ENCODE results near the gene C12orf75.
A peak's percentile ranks its signal among the peaks of the same experiment; 100 is the strongest.

Gene C12orf75

DNA sequence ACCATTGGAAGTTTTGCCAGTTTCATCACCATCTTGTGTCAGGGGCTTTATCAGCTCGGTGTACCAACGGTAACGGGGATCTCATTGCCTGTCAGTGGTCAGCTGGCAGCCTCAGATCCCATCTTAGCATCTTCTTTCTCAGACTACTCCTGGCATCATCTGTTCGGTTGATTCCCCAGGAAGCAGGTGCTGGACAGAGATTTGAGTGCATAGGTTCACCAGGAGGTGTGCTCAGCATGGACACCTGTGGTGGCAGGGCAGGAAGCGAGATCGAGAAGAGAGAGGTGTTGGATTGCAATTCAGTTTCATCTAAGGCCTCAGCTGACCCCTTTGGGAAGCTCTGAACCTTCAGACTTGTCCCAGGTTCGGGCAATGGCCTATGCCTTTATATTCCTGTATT lies 76.0 kb downstream of the C12orf75 start:
- TF ChIP-seq EZH2 (IDR thresholded peaks at IDR 0.05) (no peak), FOXP2 (optimal IDR thresholded peaks at IDR 0.05; ENCODE audit: control extremely low read depth, extremely low read length, insufficient read depth) (no peak), POLR2AphosphoS5 (IDR thresholded peaks at IDR 0.05; ENCODE audit: borderline replicate concordance, low read depth, low read length) (no peak)
- DNase-seq (ENCODE audit: low read depth, low spot score), result no peak
- H3K4me3 ChIP-seq, result no peak overlapping the region
- no peaks in the 10 kb centered on the region for H3K9me3 ChIP-seq (ENCODE audit: low read depth, low read length)
- H3K27ac ChIP-seq, result no peak overlapping the region
- no peak overlapping the region for H3K9ac ChIP-seq (ENCODE audit: insufficient read length)
- H3K36me3 ChIP-seq (ENCODE audit: insufficient read depth, low read length), result no peaks in the 10 kb centered on the region

DNA sequence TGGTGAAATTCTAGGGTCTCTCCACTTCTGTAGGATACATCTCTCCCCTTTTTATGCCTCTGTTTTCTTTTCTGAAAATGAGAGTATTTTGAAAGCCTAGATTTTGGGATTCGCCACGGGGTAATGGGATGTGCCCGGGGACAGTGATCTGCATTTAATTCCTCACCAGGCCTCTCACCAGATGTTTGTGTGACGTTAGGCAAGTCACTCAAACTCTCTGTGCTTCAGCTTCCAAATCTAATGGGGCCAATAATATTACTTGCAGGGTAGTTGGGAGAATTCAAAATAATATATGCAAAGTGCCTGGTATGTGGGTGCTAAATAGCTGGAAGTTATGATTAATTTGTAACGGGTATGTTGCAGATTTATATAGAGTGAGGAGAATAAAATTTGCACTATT lies 78.8 kb downstream of the C12orf75 start:
- Histone ChIP-seq H3K27ac (peak overlapping the region; percentile 73; the same call in 1 of the 2 replicates), H3K9me3 (ENCODE audit: low read depth, low read length) (no peaks in the 10 kb centered on the region), H3K36me3 (ENCODE audit: insufficient read depth, low read length) (no peaks in the 10 kb centered on the region), H3K4me3 (peak overlapping the region; percentile 66), H3K9ac (ENCODE audit: insufficient read length) (no peak overlapping the region)
- no peak for TF ChIP-seq POLR2AphosphoS5 (IDR thresholded peaks at IDR 0.05; ENCODE audit: borderline replicate concordance, low read depth, low read length)
- no peak for TF ChIP-seq FOXP2 (optimal IDR thresholded peaks at IDR 0.05; ENCODE audit: control extremely low read depth, extremely low read length, insufficient read depth)
- TF ChIP-seq EZH2 (IDR thresholded peaks at IDR 0.05), result no peak
- DNase-seq (ENCODE audit: low read depth, low spot score), result no peak

DNA sequence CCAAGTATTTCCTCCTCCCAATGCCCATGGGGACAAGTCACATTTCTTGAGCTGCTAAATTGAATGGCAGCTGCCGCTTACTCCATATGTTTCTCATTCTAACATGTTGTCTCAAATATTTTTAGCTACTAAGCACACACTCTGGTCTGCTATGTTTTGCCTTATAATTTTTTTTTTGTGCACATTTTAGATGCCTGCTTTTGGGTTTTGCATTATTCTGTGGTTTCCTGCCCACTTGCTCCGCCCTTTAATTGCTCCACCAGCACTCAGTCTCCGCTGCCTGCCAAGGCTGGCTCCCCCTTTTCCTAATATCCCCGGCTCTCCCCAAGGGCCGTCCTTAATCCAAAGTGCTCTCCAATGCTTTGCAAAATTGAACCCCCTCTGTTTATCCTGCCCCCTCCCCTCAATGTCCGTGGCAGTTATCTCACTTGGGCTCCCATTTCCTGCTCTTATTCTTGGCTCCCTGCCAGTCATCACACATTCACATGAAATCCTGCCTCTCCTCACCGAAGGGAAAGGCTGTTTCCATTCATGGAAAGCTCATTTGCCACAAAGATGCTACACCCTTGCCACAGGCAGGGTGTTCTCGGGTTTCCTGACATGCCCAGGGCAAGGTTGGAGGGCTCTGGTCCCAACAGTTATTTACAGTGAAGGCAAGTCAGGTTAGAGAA lies 79.4 kb downstream of the C12orf75 start:
- Histone ChIP-seq H3K4me3 (peak overlapping the region; percentile 66), H3K27ac (peak overlapping the region; percentile 73; the same call in 1 of the 2 replicates), H3K9ac (ENCODE audit: insufficient read length) (no peak overlapping the region), H3K9me3 (ENCODE audit: low read depth, low read length) (no peaks in the 10 kb centered on the region), H3K36me3 (ENCODE audit: insufficient read depth, low read length) (no peaks in the 10 kb centered on the region)
- TF ChIP-seq POLR2AphosphoS5 (IDR thresholded peaks at IDR 0.05; ENCODE audit: borderline replicate concordance, low read depth, low read length) (no peak), FOXP2 (optimal IDR thresholded peaks at IDR 0.05; ENCODE audit: control extremely low read depth, extremely low read length, insufficient read depth) (peak; percentile 83)
- peak; percentile 35 for DNase-seq (ENCODE audit: low read depth, low spot score)

DNA sequence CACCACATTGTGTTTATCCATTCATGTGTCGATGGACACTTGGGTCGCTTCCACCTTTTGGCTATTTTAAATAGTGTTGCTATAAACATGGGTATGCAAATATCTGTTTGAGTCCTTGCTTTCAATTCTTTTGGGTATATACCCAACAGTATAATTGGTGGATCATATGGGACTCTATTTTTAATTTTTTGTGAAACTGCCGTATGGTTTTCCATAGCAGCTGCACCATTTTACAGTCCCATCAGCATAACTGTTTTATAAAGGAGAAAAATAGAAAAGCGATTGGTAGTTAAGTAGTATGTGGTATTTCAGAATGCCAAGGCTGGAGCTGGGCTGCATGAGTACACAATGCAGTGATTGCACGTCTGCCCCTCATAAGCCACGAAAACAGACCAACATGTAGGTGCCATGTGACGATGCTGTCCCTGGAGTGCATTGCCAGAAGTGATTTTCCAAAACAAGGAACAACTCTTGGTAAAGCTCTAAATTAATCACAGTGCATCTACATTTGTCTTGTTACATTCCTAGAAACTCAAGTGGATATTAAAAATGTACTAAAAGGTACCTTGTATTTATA lies 83.5 kb downstream of the C12orf75 start:
- Histone ChIP-seq H3K27ac (no peak overlapping the region), H3K4me3 (no peak overlapping the region), H3K9me3 (ENCODE audit: low read depth, low read length) (no peaks in the 10 kb centered on the region), H3K36me3 (ENCODE audit: insufficient read depth, low read length) (no peaks in the 10 kb centered on the region), H3K9ac (ENCODE audit: insufficient read length) (no peak overlapping the region)
- no peak for TF ChIP-seq EZH2 (IDR thresholded peaks at IDR 0.05)
- no peak for DNase-seq (ENCODE audit: low read depth, low spot score)

DNA sequence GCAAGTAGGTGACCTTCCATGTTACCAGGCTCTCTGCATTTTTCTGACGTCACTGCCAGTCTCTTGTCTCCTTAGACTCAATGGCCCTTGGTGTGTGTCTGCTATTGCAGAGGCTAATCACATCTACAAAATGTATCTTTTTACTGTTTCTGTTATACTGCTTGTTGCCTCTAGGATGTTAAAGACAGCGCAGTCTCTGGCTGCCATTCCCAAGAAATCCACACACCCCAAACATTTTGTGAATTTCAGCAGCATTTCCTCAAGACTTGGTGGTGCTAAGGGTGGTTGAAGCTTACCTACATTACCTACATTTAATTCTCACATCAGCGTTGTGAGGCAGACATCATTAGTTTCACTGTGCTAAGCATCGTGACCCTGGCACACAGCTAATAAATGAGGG lies 87.2 kb downstream of the C12orf75 start:
- H3K27ac ChIP-seq, result no peak overlapping the region
- DNase-seq (ENCODE audit: low read depth, low spot score), result no peak
- H3K9ac ChIP-seq (ENCODE audit: insufficient read length), result no peak overlapping the region

DNA sequence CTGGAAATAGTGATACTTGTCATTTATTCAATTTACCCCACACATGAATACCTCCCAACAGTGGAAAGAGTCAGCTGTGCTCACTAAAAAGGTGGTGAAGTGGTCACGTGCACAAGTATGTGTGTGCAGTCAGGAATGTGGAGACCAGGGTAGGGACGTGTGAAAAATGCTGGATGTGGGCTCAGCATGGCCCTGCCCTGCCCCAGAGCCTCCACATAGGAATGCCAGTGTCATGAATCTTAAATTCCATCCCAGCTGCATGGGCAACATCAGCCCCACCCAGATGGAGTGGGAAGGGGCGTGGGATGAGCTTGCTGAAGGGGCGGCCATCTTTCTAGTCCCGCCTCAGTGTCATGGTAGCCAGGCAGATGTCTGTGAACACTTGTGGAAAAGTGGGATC lies 87.7 kb downstream of the C12orf75 start:
- H3K27ac ChIP-seq, result no peak overlapping the region
- H3K9me3 ChIP-seq (ENCODE audit: low read depth, low read length), result no peaks in the 10 kb centered on the region
- no peaks in the 10 kb centered on the region for H3K36me3 ChIP-seq (ENCODE audit: insufficient read depth, low read length)
- no peak for DNase-seq (ENCODE audit: low read depth, low spot score)
- H3K4me3 ChIP-seq, result no peak overlapping the region
- H3K9ac ChIP-seq (ENCODE audit: insufficient read length), result no peak overlapping the region
- TF ChIP-seq FOXP2 (optimal IDR thresholded peaks at IDR 0.05; ENCODE audit: control extremely low read depth, extremely low read length, insufficient read depth) (no peak), POLR2AphosphoS5 (IDR thresholded peaks at IDR 0.05; ENCODE audit: borderline replicate concordance, low read depth, low read length) (no peak), EZH2 (IDR thresholded peaks at IDR 0.05) (no peak)

More for the DNA sequence above, 87.2 kb downstream of the C12orf75 start:
- Histone ChIP-seq H3K36me3 (ENCODE audit: insufficient read depth, low read length) (no peaks in the 10 kb centered on the region), H3K9me3 (ENCODE audit: low read depth, low read length) (no peaks in the 10 kb centered on the region), H3K4me3 (no peak overlapping the region)
- TF ChIP-seq FOXP2 (optimal IDR thresholded peaks at IDR 0.05; ENCODE audit: control extremely low read depth, extremely low read length, insufficient read depth) (no peak), EZH2 (IDR thresholded peaks at IDR 0.05) (no peak), POLR2AphosphoS5 (IDR thresholded peaks at IDR 0.05; ENCODE audit: borderline replicate concordance, low read depth, low read length) (no peak)

DNA sequence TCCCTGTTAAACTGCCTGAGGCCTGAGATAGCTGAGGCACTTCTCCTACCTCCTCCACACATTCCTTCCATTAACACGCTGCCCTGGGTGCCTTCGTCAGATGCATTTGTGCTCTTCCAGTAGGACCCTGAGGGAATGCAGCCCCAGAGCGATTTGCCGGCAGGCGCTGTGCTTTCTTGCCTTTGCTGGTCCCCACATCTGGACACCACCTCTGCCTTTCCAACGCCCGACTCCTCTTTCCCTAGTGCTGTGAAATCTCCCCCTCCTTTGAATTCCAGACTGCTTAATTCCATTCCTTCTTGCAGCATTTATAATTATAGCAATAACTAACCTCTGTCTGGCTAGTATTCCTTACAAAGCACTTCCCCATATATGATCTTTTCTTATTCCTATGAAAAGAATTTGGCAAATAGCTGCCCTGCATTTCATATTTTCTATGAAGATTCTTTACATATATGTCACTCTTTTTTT lies 88.4 kb downstream of the C12orf75 start:
- Histone ChIP-seq H3K4me3 (no peak overlapping the region), H3K9ac (ENCODE audit: insufficient read length) (no peak overlapping the region), H3K36me3 (ENCODE audit: insufficient read depth, low read length) (no peaks in the 10 kb centered on the region), H3K27ac (no peak overlapping the region), H3K9me3 (ENCODE audit: low read depth, low read length) (no peaks in the 10 kb centered on the region)
- DNase-seq (ENCODE audit: low read depth, low spot score), result no peak
- TF ChIP-seq POLR2AphosphoS5 (IDR thresholded peaks at IDR 0.05; ENCODE audit: borderline replicate concordance, low read depth, low read length) (no peak), FOXP2 (optimal IDR thresholded peaks at IDR 0.05; ENCODE audit: control extremely low read depth, extremely low read length, insufficient read depth) (no peak), EZH2 (IDR thresholded peaks at IDR 0.05) (no peak)

DNA sequence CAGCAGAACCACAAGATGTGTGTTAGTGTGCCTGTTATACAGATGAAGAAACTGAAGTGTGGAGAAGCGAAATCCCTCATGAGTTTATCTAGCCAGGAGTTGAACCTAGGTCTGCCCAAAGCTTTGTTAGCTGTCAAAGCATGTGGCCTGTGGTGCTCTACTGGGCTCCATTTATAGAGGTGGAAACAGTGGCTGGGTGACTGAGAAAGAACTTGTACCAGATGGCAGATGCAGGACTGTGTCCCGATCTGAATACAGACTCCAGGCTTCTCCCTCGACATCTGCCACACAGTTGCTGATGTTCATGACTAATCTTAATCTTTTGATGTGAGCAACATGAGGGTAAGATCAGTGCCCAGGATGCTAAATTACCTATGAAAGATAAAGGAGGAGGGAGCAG lies 89.1 kb downstream of the C12orf75 start:
- no peaks in the 10 kb centered on the region for H3K36me3 ChIP-seq (ENCODE audit: insufficient read depth, low read length)
- no peak overlapping the region for H3K9ac ChIP-seq (ENCODE audit: insufficient read length)
- TF ChIP-seq FOXP2 (optimal IDR thresholded peaks at IDR 0.05; ENCODE audit: control extremely low read depth, extremely low read length, insufficient read depth) (no peak), POLR2AphosphoS5 (IDR thresholded peaks at IDR 0.05; ENCODE audit: borderline replicate concordance, low read depth, low read length) (no peak), EZH2 (IDR thresholded peaks at IDR 0.05) (no peak)
- no peak for DNase-seq (ENCODE audit: low read depth, low spot score)
- H3K4me3 ChIP-seq, result no peak overlapping the region
- no peaks in the 10 kb centered on the region for H3K9me3 ChIP-seq (ENCODE audit: low read depth, low read length)
- no peak overlapping the region for H3K27ac ChIP-seq

DNA sequence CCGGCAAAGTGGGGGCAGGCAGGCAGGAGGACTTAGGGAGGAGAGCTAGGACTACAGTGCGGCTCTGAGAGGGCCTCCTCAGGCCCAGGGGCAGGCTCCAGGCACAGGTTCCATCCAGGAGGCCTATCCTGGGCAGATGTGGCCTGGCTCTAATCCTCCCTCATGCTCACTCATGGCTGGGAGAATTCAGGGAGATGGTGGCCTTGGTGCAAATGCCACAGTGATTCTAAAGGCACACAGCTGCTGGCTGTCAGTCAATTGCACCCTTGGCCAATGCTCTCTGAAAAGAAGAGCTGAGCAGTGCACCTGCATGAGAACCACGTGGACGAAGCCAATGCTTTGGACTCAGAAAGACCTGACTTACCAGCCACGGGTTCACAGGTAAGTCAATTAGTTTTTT lies 89.6 kb downstream of the C12orf75 start:
- H3K9me3 ChIP-seq (ENCODE audit: low read depth, low read length), result no peaks in the 10 kb centered on the region
- no peak overlapping the region for H3K4me3 ChIP-seq
- no peak for DNase-seq (ENCODE audit: low read depth, low spot score)
- H3K9ac ChIP-seq (ENCODE audit: insufficient read length), result no peak overlapping the region
- no peak overlapping the region for H3K27ac ChIP-seq
- TF ChIP-seq FOXP2 (optimal IDR thresholded peaks at IDR 0.05; ENCODE audit: control extremely low read depth, extremely low read length, insufficient read depth), result no peak
- no peak for TF ChIP-seq POLR2AphosphoS5 (IDR thresholded peaks at IDR 0.05; ENCODE audit: borderline replicate concordance, low read depth, low read length)
- TF ChIP-seq EZH2 (IDR thresholded peaks at IDR 0.05), result no peak
- H3K36me3 ChIP-seq (ENCODE audit: insufficient read depth, low read length), result no peaks in the 10 kb centered on the region

Measured in SK-N-MC (cell line).